Spleen (tissue), 11 donors: ENCODE results near the gene SLC10A2. TPM values are rescaled to one million over a fixed set of nuclear protein-coding genes. Genes with fewer than 3 reads are reported as not detected.

ENCODE experiments used
- DNase-seq: peaks from one replicate; pipeline ENCODE4 v3.0.0-alpha.2; 2020
- H3K27ac ChIP-seq, 8 donors: fragments of 200-600 bp; sonication (generic) in 7 of 8; 1 replicate in 4 of 8; 2 replicates in 4 of 8; pipeline versions ENCODE4 v1.5.0 to v1.8.0; 2016 to 2021; ENCODE audit warnings: inconsistent platforms in 4 of 8, mild to moderate bottlenecking in 4 of 8, moderate library complexity in 1 of 8
- H3K27me3 ChIP-seq, 7 donors: fragments of 200-600 bp; sonication (generic) in 6 of 7; replicated peaks in 1 of 7; 1 replicate in 4 of 7; 2 replicates in 3 of 7; pipeline versions ENCODE4 v1.5.0 to v1.8.0; 2016 to 2021; ENCODE audit warnings: inconsistent platforms in 3 of 7, mild to moderate bottlenecking in 1 of 7
- H3K36me3 ChIP-seq, 6 donors: fragments of 200-600 bp; sonication (generic) in 5 of 6; 1 replicate in 4 of 6; 2 replicates in 2 of 6; pipeline versions ENCODE4 v1.5.0 to v1.8.0; 2016 to 2021; ENCODE audit warnings: inconsistent platforms in 2 of 6
- H3K4me1 ChIP-seq, 6 donors: fragments of 200-600 bp; sonication (generic) in 5 of 6; 1 replicate in 3 of 6; 2 replicates in 3 of 6; pipeline versions ENCODE4 v1.5.0 to v1.8.0; 2016 to 2021; ENCODE audit warnings: inconsistent platforms in 3 of 6
- H3K4me3 ChIP-seq, 8 donors: fragments of 200-600 bp; sonication (generic) in 7 of 8; 1 replicate in 4 of 8; 2 replicates in 4 of 8; pipeline versions ENCODE4 v1.5.0 to v1.8.0; 2016 to 2021; ENCODE audit warnings: inconsistent platforms in 4 of 8, mild to moderate bottlenecking in 4 of 8, moderate library complexity in 2 of 8
- H3K9me3 ChIP-seq, 8 donors: fragments of 200-600 bp; sonication (generic) in 7 of 8; 1 replicate in 4 of 8; 2 replicates in 4 of 8; pipeline versions ENCODE4 v1.5.0 to v1.8.0; 2016 to 2021; ENCODE audit warnings: inconsistent platforms in 4 of 8
- POLR2A ChIP-seq, 3 donors: fragments of 450-650 bp; IDR thresholded peaks; one replicate each; pipeline ENCODE4 v1.5.1; 2017; ENCODE audit warnings: antibody characterized with exemption in 3 of 3, mild to moderate bottlenecking in 1 of 3
- POLR2AphosphoS5 ChIP-seq, 3 donors: sonication (generic); formaldehyde crosslinking; IDR thresholded peaks; one replicate each; pipeline ENCODE4 v1.5.1; 2017; ENCODE audit warnings: antibody characterized with exemption in 3 of 3
- WGBS, 5 donors: extraction: QIAGEN DNeasy Blood & Tissue Kit in 3 of 5; methylation state at CpG; one replicate each; pipeline versions ENCODE4 v1.1.5 to v1.1.7; 2013 to 2018; 5-methylcytosine and 5-hydroxymethylcytosine counted together
- intact Hi-C: fragments of 100-400 bp; cut with DNase I; formaldehyde crosslinking; loops from one replicate; pipeline ENCODE4 v1.15.0; 2023; ENCODE audit warnings: low total_unique reads
- polyA plus RNA-seq, 3 donors: library from polyadenylated mRNA; stranded (reverse); fragments of 200-250 nt; gene quantifications; one replicate each; pipeline ENCODE4 v1.2.1, GENCODE V29; 2013
- total RNA-seq, 7 donors: library from RNA; depleted of rRNA in 3 of 7; stranded (reverse); fragments of >200 nt in 3 of 7; fragmentation: NEBNext Ultra II Directional in 4 of 7; extraction: Animal tissue kit (Norgen Biotek cat#: 25700) in 4 of 7; gene quantifications; one replicate each; pipeline versions ENCODE4 v1.1.0 to v1.2.1, GENCODE V29; 2016 to 2021
- TF ChIP-seq, protein P1 (sequence below), 11 experiments: fragments of 200-600 bp in 7 of 11; fragments of 450-650 bp in 4 of 11; sonication (generic) in 4 of 11; IDR thresholded peaks in 8 of 11; conservative IDR thresholded peaks in 3 of 11; 1 replicate in 7 of 11; 2 replicates in 4 of 11; pipeline versions ENCODE4 v1.4.0 to v1.8.0; 2016 to 2021; ENCODE audit warnings: antibody characterized with exemption in 11 of 11, inconsistent platforms in 4 of 11, mild to moderate bottlenecking in 1 of 11
- donor health status: healthy with polysubstance abuse.
- donor health status: DM: no; HTN: no; CAD: no; lungs with moderate emphysema.
- donor health status: DM: no; HTN: no; CAD: no.
- donor health status: Bipolar disorder and iron deficiency.
- donor health status: healthy.
- donor health status: DM: no; HTN: no; CAD: no.
- donor health status: DM: yes; HTN: yes; CAD: no.

The SLC10A2 gene
- total and polyA plus RNA-seq, 10 donors: not detected

DNA sequence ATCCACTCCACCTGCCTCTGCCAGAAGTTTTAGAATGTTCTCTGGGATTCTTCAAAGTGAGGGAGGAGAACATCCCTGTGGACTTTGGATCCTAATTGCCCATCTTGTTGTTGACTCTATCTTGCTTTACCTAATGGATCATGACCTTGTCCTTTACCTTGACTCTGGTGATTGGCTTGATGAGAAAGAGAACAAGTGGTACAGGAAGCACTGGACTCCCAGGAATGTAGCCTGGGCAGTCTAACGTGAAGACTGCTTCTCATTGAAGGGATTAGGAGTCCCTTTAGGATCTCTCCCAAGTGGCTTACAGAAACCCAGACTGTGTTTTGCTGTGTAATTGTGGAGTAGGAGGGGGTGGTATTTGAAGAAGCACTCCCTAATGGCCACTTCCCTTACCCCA is 63.9 kb downstream of the SLC10A2 start:
- Histone ChIP-seq H3K4me1 (no peaks in the 10 kb centered on the region), H3K27ac (no peak overlapping the region), H3K4me3 (no peak overlapping the region), H3K36me3 (no peaks in the 10 kb centered on the region), H3K9me3 (peaks cover 0 to 25% (median 0%) of the 10 kb centered on the region in 8 donors), H3K27me3 (no peaks in the 10 kb centered on the region)
- TF ChIP-seq POLR2AphosphoS5 (IDR thresholded peaks at IDR 0.05) (no peak), POLR2A (IDR thresholded peaks at IDR 0.05) (no peak)
- TF ChIP-seq, protein P1, sequence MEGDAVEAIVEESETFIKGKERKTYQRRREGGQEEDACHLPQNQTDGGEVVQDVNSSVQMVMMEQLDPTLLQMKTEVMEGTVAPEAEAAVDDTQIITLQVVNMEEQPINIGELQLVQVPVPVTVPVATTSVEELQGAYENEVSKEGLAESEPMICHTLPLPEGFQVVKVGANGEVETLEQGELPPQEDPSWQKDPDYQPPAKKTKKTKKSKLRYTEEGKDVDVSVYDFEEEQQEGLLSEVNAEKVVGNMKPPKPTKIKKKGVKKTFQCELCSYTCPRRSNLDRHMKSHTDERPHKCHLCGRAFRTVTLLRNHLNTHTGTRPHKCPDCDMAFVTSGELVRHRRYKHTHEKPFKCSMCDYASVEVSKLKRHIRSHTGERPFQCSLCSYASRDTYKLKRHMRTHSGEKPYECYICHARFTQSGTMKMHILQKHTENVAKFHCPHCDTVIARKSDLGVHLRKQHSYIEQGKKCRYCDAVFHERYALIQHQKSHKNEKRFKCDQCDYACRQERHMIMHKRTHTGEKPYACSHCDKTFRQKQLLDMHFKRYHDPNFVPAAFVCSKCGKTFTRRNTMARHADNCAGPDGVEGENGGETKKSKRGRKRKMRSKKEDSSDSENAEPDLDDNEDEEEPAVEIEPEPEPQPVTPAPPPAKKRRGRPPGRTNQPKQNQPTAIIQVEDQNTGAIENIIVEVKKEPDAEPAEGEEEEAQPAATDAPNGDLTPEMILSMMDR (IDR thresholded peaks at IDR 0.05 in 8 of 11, conservative IDR thresholded peaks at IDR 0.05 in 3 of 11): no peak
- 42 to 75% (median 68%) methylated on average over 1 of the region's 1 CpG for WGBS, 5 donors
- intact Hi-C loops: no loop called here
- DNase-seq: no peak

DNA sequence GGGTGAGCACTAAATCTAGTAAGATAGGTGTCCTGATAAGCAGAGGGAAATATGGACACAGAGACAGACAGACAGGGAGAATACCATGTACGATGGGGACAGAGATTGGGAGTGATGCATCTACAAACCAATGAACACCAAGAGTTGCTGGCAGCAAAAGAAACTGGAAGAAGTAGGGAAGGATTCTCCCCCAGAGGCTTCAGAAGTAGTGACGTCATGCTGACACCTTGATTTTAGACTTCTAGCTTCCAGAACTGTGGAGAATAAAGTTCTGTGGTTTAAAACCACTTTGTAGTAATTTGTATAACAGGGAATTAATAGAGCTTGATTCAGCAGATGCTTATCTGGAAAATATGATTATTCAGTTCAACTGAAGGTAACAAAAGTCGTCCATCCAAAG is 66.1 kb downstream of the SLC10A2 start:
- 78 to 90% (median 81%) methylated on average over 3 of the region's 3 CpGs for WGBS, 5 donors
- Histone ChIP-seq H3K27ac (no peak overlapping the region), H3K27me3 (no peaks in the 10 kb centered on the region), H3K36me3 (no peaks in the 10 kb centered on the region), H3K4me3 (no peak overlapping the region), H3K4me1 (no peaks in the 10 kb centered on the region), H3K9me3 (peaks cover 0 to 44% (median 9%) of the 10 kb centered on the region in 8 donors)
- DNase-seq: no peak
- intact Hi-C loops: no loop called here
- TF ChIP-seq, protein P1 (IDR thresholded peaks at IDR 0.05 in 8 of 11, conservative IDR thresholded peaks at IDR 0.05 in 3 of 11): no peak
- TF ChIP-seq POLR2A (IDR thresholded peaks at IDR 0.05): no peak
- no peak for TF ChIP-seq POLR2AphosphoS5 (IDR thresholded peaks at IDR 0.05)

GRCh38 chr13:102999499-102999898 is 66.7 kb downstream of the SLC10A2 start:
- Histone ChIP-seq H3K4me1 (no peaks in the 10 kb centered on the region), H3K9me3 (peaks cover 0 to 50% (median 15%) of the 10 kb centered on the region in 8 donors), H3K36me3 (no peaks in the 10 kb centered on the region), H3K27me3 (no peaks in the 10 kb centered on the region), H3K4me3 (no peak overlapping the region), H3K27ac (no peak overlapping the region)
- DNase-seq: no peak
- TF ChIP-seq, protein P1 (IDR thresholded peaks at IDR 0.05 in 8 of 11, conservative IDR thresholded peaks at IDR 0.05 in 3 of 11): no peak
- TF ChIP-seq POLR2A (IDR thresholded peaks at IDR 0.05) (no peak), POLR2AphosphoS5 (IDR thresholded peaks at IDR 0.05) (no peak)
- WGBS, 5 donors: 42 to 48% (median 45%) methylated on average over 2 of the region's 2 CpGs
- intact Hi-C loops: no loop called here

Other genes starting within 250 kb of the SLC10A2 start
- 100 to 1,000 TPM in 2 of 7 donors, 10 to 100 TPM in 5; 55.1 to 101 (median 76.6) TPM for gene ERCC5, start 220.4 kb downstream of the SLC10A2 start, total RNA-seq
- gene ERCC5, start 220.4 kb downstream of the SLC10A2 start, polyA plus RNA-seq: 100 to 1,000 TPM in 1 of 3 donors, 10 to 100 TPM in 2; 58.0 to 123 (median 64.7) TPM